ENCODE results near the gene SERF2. TPM values are rescaled to one million over a fixed set of nuclear protein-coding genes. Genes with fewer than 3 reads are reported as not detected.
"Not testable (repeated sequence)": the region's sequence is repeated elsewhere in the genome, so short reads cannot be mapped to it uniquely, and the experiment has no call there.

Gene SERF2
- total RNA-seq, 2 donors from 2014 or later: 651 to 803 TPM

GRCh38 chr15:43832485-43832884 lies 40.4 kb downstream of the SERF2 start:
- not testable (repeated sequence) for H3K4me3 ChIP-seq, H3K36me3 ChIP-seq

DNA sequence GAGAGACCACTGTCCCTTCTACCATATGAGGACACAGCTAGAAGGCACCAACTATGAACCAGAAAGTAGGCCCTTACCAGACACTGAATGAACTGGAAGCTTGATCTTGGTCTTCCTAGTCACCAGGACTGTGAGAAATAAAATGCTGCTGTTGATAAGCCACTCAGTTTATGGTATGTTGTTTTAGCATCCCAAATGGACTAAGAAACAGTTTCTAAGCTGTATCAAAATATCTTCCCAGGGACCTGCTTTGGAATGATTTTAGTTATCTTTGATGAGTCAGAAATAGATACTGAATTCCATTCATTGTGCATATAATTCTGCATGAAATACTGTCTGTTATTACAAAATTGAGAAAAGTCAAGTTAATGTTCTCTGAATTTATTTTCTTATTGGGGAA lies 53.3 kb downstream of the SERF2 start:
- TF ChIP-seq CTCF (IDR thresholded peaks at IDR 0.05): no peak
- DNase-seq (ENCODE audit: low spot score): no peak
- H3K9me3 ChIP-seq: no peaks in the 10 kb centered on the region
- H3K4me3 ChIP-seq: no peak overlapping the region
- no peaks in the 10 kb centered on the region for H3K27me3 ChIP-seq
- no peak overlapping the region for H3K27ac ChIP-seq
- peaks cover 8% of the 10 kb centered on the region for H3K36me3 ChIP-seq
- H3K4me1 ChIP-seq: no peaks in the 10 kb centered on the region

More at GRCh38 chr15:43832485-43832884, 40.4 kb downstream of the SERF2 start:
- H3K27me3 ChIP-seq; DNase-seq (ENCODE audit: low spot score); H3K9me3 ChIP-seq; H3K27ac ChIP-seq; H3K4me1 ChIP-seq: not testable (repeated sequence)

MicroRNAs within 50 kb of the gene (microRNA counts, 767-probe panel; counts per million panel counts)
- microRNA hsa-miR-1282: 0 to 31.0 counts per million in 2 donors

Small RNAs within 50 kb of the gene (microRNA-seq; reads per million reads assigned to microRNA genes)
- gene MIR1282 (ENCODE audit: borderline number of aligned reads in 2 of 2, borderline replicate concordance in 1 of 2): 0 reads per million in 2 donors

Other genes starting within 250 kb of the SERF2 start
- gene PPIP5K1, start 202.1 kb upstream of the SERF2 start, total RNA-seq: 10 to 100 TPM in 1 of 2 donors, 1 to 10 TPM in 1; 8.3 to 12.3 TPM
- 1 to 10 TPM in 1 of 2 donors, not detected in 1; 4.6 TPM for gene CKMT1B, start 198.3 kb upstream of the SERF2 start, total RNA-seq
- gene STRC, start 173.5 kb upstream of the SERF2 start, total RNA-seq: under 1 TPM in 1 of 2 donors, not detected in 1; 0.39 TPM
- gene CATSPER2, start 143.5 kb upstream of the SERF2 start, total RNA-seq: 1 to 10 TPM in 1 of 2 donors, under 1 TPM in 1; 0.26 to 1.7 TPM
- gene CKMT1A, start 98.5 kb upstream of the SERF2 start, total RNA-seq: 1 to 10 TPM; 1.9 to 3.3 TPM
- 10 to 100 TPM; 77.9 to 82.4 TPM for gene PDIA3, start 45.9 kb upstream of the SERF2 start, total RNA-seq
- gene ELL3, start 15.4 kb upstream of the SERF2 start, total RNA-seq: 1 to 10 TPM; 2.4 to 2.6 TPM
- gene SERINC4, start 7.9 kb downstream of the SERF2 start, total RNA-seq: under 1 TPM in 1 of 2 donors, not detected in 1; 0.71 TPM
- gene HYPK, start 8.3 kb downstream of the SERF2 start, total RNA-seq: 10 to 100 TPM; 15.0 to 16.5 TPM
- 10 to 100 TPM; 12.3 to 16.6 TPM for gene MFAP1, start 32.4 kb downstream of the SERF2 start, total RNA-seq
- gene WDR76, start 34.7 kb downstream of the SERF2 start, total RNA-seq: 1 to 10 TPM; 1.7 to 3.7 TPM

All from right atrium auricular region (tissue), 2 donors.